Measurements from ENCODE around the gene TYROBP.
"Not testable (repeated sequence)": the region's sequence is repeated elsewhere in the genome, so short reads cannot be mapped to it uniquely, and the experiment has no call there.

Gene TYROBP

GRCh38 chr19:35931874-35932202 lies 23.7 kb upstream of the TYROBP start:
- no peak for DNase-seq (ENCODE audit: low read depth)

GRCh38 chr19:35931161-35931873 lies 23.2 kb upstream of the TYROBP start:
- DNase-seq (ENCODE audit: low read depth) = peak; percentile 99

GRCh38 chr19:35929876-35930275 lies 21.8 kb upstream of the TYROBP start:
- DNase-seq (ENCODE audit: low read depth) = no peak

GRCh38 chr19:35928507-35928906 lies 20.4 kb upstream of the TYROBP start:
- DNase-seq (ENCODE audit: low read depth) = no peak

- DNase-seq (ENCODE audit: low read depth) = no peak
Observed at GRCh38 chr19:35925501-35925900, 17.4 kb upstream of the TYROBP start.

- DNase-seq (ENCODE audit: low read depth) = no peak
Observed at GRCh38 chr19:35921012-35921411, 12.9 kb upstream of the TYROBP start.

- no peak for DNase-seq (ENCODE audit: low read depth)
Observed at GRCh38 chr19:35919306-35919705, 11.2 kb upstream of the TYROBP start.

- no peak for DNase-seq (ENCODE audit: low read depth)
Observed at GRCh38 chr19:35915443-35915842, 7.3 kb upstream of the TYROBP start.

- DNase-seq (ENCODE audit: low read depth) = no peak
Observed at GRCh38 chr19:35913589-35913988, 5.5 kb upstream of the TYROBP start.

- no peak for DNase-seq (ENCODE audit: low read depth)
Observed at GRCh38 chr19:35911790-35912189, 3.7 kb upstream of the TYROBP start.

- no peak for DNase-seq (ENCODE audit: low read depth)
Observed at GRCh38 chr19:35911173-35911572, 3.1 kb upstream of the TYROBP start.

- DNase-seq (ENCODE audit: low read depth) = not testable (repeated sequence)
Observed at GRCh38 chr19:35910355-35910754, 2.3 kb upstream of the TYROBP start.

- DNase-seq (ENCODE audit: low read depth) = no peak
Observed at GRCh38 chr19:35909684-35910035, 1.6 kb upstream of the TYROBP start.

- DNase-seq (ENCODE audit: low read depth) = no peak
Observed at GRCh38 chr19:35908973-35909683, 1.0 kb upstream of the TYROBP start.

- DNase-seq (ENCODE audit: low read depth) = no peak
Observed at GRCh38 chr19:35907377-35907745, 734 bp downstream of the TYROBP start.

- no peak for DNase-seq (ENCODE audit: low read depth)
Observed at GRCh38 chr19:35905178-35905727, 2.8 kb downstream of the TYROBP start.

- no peak for DNase-seq (ENCODE audit: low read depth)
Observed at GRCh38 chr19:35904311-35905068, 3.6 kb downstream of the TYROBP start.

GRCh38 chr19:35903550-35904179 lies 4.4 kb downstream of the TYROBP start:
- DNase-seq (ENCODE audit: low read depth) = no peak

GRCh38 chr19:35902870-35903475 lies 5.1 kb downstream of the TYROBP start:
- DNase-seq (ENCODE audit: low read depth) = no peak

- no peak for DNase-seq (ENCODE audit: low read depth)
Observed at GRCh38 chr19:35901854-35902661, 6.0 kb downstream of the TYROBP start, which contains the start of gene HCST. Gene HCST, plus strand, starts transcription at chr19:35902529. Its CDS starts 65 bp downstream, at chr19:35902594.

GRCh38 chr19:35901055-35901644 lies 6.9 kb downstream of the TYROBP start:
- no peak for DNase-seq (ENCODE audit: low read depth)
